Measurements from ENCODE around the gene GP5.

GP5 gene, protein sequence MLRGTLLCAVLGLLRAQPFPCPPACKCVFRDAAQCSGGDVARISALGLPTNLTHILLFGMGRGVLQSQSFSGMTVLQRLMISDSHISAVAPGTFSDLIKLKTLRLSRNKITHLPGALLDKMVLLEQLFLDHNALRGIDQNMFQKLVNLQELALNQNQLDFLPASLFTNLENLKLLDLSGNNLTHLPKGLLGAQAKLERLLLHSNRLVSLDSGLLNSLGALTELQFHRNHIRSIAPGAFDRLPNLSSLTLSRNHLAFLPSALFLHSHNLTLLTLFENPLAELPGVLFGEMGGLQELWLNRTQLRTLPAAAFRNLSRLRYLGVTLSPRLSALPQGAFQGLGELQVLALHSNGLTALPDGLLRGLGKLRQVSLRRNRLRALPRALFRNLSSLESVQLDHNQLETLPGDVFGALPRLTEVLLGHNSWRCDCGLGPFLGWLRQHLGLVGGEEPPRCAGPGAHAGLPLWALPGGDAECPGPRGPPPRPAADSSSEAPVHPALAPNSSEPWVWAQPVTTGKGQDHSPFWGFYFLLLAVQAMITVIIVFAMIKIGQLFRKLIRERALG

DNA sequence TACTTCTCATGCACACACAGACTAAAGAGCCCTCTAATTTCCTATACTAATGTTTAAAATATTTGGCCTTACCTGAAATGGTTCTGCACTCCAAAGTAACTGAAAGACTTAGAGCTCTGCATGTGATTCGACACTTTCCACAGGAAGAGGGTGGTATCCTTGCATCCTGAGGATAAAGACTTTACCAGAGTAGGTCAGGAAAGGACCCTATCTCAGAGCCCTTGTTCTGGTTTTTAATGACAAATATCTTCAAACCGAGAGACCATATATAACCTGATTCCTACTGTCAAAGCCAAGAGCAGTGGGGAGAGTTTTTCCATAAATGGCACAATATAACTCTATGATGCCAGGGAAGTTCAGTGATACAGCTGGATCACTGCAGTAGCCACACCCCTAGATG is at the start of gene GP5:
Gene GP5 (minus strand): TSS at position 101 of the 400 bp plus-strand sequence. CDS start 984 bp downstream, outside the sequence.
- no peak for DNase-seq (ENCODE audit: low read depth in 2 of 2)

DNA sequence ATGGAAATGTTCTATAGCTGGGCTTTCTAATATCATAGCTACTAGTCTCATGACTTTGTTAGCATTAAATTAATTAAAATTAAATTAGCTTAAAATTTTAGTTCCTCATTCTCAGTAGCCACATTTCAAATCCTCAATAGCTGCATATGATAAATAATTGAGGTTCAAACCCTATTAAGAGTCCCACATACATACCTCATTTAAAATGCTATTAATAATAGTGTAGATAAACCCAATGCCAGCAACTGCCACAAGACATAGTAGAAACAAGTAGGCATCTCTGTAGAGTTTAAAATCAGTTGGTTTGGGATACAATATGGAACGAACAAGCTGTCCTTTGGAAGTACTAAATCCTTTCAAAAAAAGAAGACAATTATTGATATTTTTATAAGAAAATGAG is 48.6 kb upstream of the GP5 start:
- DNase-seq (ENCODE audit: low read depth in 2 of 2) = no peak

DNA sequence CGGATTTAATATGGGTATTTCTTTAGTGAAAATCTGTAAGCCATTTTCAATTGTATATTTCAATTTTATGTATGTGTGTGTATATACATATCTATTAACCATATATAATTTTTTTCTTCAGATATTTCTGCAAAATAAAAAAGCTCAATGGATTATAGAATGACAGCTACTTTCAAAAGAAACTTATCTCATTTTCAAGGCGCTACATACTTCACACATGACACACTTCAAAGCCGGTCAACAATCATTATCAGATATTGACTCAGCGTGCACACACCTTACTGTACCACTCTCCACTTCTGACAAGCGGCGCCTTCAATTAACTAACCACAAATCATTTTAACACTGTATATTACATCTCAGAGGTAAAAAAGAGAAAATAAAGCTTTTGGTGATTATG is 48.1 kb upstream of the GP5 start:
- no peak for DNase-seq (ENCODE audit: low read depth in 2 of 2)

DNA sequence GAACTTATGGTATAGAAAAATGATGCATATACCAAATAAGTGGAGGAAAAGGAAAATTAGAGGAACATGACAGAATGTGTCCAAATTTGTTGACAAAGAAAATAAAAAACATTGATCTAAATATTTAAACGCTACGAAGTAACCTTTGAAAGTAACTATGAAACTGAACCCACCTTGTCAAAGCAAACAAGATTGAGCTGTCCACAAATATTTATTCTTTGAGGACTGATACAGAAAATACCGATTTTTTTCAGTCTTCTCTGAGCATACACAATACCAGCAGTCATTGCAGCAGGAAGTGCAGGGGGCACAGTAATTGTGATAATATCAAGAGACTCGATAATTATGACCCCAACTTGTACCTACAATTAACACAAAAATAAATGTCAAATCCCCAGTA is 47.7 kb upstream of the GP5 start:
- no peak for DNase-seq (ENCODE audit: low read depth in 2 of 2)

DNA sequence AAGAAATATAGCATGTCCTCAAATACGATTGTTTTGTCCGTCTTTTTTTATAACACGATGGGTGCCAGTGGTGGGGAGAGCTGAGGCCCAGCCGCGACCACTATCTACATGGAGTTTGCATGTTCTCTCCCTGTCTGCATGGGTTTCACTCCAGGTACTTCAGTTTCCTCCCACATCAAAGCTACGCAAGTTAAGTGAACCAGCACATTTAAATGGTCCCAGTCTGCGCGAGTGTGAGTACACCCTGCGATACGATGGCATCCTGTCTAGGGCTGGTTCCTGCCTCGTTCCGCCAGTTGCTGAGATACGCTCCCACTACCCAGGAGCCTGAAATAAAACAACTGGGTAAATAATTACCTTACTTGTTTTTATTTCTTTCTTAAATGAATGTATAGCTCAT is 47.1 kb upstream of the GP5 start:
- DNase-seq (ENCODE audit: low read depth in 2 of 2) = no peak

DNA sequence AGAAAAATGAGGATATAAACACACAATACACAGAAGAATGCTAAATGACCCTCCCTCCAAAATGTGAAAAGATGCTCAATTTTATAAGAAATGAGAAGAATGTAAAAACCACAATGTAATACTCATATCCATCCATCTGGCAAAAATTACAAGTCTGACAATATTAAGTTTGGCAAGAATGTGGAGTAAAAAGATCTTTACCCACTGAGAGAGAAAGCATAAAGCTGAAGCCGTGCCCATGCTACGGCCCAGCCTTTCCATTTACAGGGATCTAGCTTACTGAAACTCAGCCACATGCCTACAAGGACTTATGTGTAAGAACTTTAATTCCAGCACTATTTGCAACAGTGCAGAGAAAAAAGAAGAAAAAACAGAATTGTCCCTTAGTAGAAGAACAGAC is 44.8 kb upstream of the GP5 start:
- DNase-seq (ENCODE audit: low read depth in 2 of 2) = no peak

DNA sequence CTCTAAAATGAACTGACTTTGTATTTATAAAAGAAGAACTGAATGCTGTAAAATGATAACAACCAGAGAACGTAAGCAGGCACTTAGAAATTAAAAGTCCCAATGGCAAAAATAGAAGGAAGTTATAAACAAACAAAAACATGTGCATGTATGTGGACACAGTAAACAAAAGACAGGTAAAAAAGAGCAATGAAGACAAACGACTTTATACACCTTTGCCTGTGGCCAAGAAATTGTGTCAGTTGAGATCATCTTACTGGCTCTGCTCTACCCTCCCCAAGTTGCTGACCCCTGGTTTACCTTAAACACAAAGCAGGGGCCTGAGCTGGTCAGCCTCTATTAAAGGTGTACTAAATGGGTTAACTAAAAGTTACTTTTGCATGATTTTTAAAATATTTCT is 41.7 kb upstream of the GP5 start:
- no peak for DNase-seq (ENCODE audit: low read depth in 2 of 2)

DNA sequence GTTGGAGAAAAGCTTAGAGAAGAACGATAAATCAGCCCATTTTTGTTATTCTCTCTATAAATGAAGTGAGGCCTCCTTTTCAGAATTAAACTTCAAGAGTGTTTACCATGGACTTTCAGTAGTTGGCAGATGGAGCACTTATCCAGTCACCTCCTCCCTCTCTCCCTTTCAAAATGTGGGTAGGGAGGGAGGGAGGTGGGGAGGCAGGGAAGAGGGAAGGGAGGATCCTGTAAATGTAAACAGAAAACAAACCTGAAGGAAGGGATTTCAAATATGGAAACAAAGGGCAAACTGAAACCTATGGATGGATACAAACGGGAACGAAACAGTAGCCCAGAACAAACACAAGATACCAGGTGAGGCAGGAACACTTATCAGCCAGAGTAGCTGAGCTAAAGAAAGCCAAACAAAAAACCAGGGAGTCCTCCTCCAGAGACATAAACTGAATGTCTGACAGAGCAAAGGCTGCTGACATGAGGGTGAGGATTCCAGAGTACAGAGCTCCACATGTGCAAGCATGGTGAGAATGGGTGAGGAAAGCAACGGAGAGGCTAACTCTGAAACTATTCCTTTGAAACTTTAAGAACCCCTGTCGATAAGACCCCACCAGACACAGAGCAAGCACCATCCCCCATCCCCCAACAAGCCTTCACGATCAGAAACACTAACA is 41.0 kb upstream of the GP5 start:
- no peak for DNase-seq (ENCODE audit: low read depth in 2 of 2)

DNA sequence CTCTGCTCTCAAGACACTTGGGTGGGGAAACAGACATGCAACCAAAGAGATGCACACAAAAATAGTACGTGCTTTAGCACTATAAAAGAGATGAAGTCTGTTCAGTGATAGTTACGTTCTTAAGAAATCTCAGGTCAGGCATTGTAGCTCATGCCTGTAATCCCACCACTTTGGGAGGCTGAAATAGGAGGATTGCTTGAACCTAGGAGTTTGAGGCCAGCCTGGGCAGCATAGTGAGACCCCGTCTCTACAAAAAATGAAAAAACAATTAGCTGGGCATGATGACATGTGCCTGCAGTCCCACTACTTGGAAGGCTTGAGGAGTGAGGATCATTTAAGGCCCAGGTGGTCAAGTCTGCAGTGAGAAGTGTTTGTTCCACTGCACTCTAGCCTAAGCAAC is 35.4 kb upstream of the GP5 start:
- no peak for DNase-seq (ENCODE audit: low read depth in 2 of 2)

DNA sequence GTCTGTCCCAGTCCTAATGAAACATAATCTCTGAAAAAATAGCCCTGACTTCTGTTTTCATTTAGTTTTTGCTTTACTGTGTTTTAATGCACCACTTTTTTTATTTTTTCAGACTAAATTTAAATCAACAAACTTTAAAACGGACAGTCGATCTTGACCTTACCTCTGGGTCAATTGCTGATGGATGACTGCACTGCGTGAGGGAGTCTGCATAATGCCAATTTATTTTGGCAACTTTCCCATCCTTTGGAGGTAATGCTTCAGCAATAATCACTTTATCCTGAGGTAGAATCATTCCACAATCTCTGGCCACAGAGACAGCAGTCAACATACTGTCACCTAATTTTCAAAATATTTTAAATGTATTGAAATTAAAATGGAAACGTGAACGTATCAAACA is 32.5 kb upstream of the GP5 start:
- DNase-seq (ENCODE audit: low read depth in 2 of 2) = no peak

DNA sequence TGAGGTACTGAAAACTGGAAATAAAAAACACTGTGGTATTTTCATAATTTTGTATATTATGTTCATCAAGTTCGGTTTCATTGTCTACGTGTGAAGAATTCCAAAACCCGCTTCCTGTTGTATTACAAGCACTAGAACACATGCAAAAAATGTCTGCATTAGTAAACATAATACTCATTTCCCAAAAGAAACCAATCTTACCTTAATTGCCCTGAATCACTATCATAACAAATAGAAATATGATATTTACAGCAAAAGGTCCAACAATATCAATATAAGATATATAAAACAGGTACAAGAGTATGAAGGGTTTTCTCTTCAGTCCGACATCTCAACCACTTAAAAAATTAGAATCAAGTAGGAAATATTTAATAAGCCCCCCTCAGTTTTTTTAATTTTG is 26.3 kb upstream of the GP5 start:
- no peak for DNase-seq (ENCODE audit: low read depth in 2 of 2)

DNA sequence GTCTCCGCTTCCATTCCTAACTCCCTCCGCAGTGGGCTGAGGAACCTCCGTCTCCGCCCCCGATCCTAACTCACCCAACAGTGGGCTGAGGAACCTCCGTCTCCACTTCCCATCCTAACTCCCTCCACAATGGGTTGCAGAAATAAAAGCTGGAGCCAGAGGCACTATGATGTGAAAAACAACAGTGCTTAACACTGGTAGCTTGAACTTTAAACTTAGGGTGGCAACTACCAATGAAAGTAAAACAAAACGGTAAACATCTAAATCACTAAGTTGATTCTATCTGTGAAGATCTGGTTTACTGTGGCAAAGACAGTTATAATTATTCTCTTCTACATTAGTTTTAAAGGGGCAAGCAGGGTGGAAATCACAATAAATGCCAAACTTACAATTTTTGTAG is 25.9 kb upstream of the GP5 start:
- DNase-seq (ENCODE audit: low read depth in 2 of 2) = no peak

DNA sequence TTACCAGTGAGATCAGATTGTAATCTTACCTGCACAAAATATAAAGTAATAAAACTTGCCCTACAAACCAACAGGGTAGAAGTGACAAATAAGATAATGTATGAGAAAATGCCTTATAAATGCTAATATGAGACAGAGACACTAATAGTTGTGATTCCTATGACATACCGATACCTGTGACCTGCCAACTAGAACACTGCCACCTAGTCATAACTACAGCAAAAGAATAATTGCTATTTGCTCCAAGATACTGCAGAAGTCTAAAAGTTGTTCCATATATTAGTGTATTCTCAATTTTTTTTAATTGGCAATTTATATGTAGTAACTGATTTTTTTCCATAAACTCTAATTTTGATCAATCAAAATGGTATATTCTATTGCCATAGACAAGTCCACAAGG is 25.3 kb upstream of the GP5 start:
- DNase-seq (ENCODE audit: low read depth in 2 of 2) = no peak

DNA sequence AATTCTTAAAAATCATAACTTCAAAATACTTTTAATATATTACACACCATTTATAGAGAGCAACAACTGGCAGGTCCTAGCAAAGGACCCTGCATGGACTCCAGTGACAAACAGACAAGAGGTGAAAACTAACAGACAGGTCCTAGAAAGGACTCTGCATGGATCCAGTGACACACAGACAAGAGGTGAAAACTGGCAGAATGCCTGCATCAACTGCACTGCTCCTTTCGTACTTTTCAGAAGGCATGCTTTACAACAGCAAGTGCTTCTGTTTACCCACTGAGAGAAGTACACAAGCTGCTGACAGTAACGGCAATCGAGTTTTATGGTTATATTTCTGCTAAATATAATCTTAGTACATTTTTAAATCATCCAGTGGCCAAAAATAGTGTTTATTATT is 24.3 kb upstream of the GP5 start:
- no peak for DNase-seq (ENCODE audit: low read depth in 2 of 2)

DNA sequence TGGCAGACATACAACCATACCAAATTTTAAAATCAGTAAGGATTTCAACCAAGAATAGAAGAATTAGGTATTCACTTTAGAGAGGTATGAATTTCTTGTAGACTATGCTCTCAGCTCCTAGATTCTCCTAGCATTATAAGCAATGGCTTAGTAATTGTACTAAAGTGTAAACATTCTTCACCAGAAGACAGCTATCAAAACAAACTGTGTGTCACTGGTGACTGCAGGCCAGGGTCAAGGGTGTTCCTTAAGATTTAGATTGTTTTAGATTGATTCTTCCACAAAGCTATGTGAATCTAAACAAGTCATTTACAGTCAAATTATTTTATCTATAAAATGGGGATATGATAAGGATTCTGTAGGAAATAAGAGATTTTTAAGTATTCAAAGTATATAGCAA is 23.1 kb upstream of the GP5 start:
- no peak for DNase-seq (ENCODE audit: low read depth in 2 of 2)

DNA sequence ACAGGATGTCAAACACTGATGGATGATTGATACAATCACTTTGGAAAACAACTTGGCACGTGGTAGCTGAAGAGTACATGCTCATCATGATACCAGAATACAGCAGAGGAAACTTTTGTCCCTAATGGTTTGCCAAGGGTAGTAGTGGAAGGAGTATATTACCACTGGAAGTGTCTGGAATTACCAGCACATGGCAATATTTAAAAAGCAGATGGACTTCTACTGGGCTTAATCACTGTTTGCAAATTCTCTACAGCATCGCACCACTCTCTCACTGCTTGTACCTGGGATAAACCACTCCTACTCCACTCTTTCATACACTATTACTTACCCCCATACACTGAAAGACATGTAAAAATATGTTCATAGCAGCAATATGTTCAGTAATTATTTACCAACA is 19.6 kb upstream of the GP5 start:
- DNase-seq (ENCODE audit: low read depth in 2 of 2) = no peak

DNA sequence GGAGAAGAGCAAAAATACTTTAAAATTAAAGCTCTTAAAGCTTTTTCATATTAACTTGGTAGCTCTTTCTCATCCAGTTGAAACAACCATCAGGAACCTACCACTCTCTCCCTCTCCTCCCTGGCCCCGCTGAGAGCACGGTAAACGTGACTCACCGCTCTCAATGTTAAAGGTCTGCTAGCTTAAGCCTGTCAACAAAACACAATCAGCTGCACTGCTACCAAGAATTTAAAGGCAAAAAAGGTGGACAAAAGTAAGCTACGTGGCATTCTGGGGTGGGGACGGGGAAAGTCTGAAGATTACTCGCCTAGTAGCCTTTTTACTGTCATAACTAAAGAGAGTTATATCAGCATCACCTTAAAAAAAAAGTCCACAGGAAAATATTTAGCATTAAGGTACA is 8.4 kb upstream of the GP5 start:
- DNase-seq (ENCODE audit: low read depth in 2 of 2) = no peak

DNA sequence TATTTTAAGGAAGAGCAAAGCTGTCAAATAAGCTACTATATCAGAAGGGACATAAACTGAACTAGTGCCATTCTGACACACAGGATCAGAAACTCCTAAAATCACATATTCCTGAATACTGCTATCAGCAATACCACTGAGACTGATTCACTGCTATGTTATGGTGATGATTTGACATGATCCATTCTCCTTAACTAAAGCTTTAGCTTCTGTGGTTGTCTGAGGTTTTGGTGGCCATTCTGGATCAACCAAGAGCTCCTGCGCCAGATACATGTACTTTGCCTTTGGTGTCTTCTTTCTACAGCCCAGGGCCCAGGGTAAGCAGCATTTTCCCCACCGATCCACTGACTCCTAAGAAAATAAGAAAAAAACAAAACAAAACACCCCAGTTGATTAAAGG is 6.7 kb upstream of the GP5 start:
- DNase-seq (ENCODE audit: low read depth in 2 of 2) = no peak

DNA sequence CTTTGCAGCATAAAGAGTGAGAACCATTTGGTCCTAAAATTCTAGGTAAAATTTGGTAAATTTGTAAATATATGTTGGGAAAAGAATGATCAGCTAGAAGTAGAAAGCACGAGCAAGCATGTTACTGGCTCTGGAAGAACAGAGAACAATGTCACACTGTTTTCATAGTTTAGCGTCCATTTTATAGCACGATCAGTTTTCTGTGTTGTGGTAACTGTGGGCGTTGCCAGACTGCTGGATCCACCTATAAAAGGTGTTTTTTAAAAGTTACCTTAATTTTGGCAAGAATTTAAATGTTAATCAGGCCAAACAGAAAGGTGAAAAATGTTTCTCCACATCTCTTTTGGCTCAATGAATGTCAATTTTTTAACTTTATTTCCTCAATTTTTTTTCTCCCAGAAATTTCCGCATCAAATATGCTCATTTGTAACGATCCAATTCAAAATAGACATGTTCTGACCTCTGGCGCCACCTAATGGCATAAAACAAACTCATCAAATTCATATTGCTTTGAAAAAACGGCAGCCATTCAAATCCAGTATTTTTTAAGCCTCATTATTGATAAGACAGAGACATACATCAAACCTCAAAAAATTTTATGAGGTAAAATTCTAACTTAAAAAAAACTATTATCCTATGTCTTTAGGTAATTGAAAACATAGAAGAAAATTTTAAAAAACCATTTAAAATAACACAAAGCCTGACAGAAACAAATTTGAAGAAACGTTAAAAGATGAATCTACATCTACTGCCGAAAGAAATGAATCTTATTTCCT is 5.5 kb upstream of the GP5 start:
- DNase-seq (ENCODE audit: low read depth in 2 of 2) = no peak

DNA sequence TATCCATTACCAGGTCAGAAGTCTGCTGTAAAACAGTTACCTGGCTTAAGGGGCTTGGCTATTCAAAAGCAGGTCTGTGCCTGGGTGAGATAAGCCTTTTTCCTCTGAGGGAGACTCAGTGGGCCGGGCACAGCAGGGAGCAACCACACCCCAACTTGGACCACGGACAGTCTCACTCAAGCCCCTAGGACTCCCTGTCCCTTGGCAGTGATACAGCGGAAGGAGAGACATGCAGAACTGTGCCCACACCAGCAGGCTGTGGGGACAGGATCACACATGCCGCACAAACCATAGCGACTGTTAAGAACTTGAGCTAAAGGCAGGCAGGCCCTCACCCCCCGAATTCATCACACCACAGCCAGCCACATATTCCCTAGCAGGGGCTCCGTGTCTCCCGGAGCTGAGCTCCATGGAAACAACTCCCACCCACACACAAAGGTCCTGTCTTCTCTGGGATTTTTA is 2.8 kb upstream of the GP5 start:
- DNase-seq (ENCODE audit: low read depth in 2 of 2) = no peak

DNA sequence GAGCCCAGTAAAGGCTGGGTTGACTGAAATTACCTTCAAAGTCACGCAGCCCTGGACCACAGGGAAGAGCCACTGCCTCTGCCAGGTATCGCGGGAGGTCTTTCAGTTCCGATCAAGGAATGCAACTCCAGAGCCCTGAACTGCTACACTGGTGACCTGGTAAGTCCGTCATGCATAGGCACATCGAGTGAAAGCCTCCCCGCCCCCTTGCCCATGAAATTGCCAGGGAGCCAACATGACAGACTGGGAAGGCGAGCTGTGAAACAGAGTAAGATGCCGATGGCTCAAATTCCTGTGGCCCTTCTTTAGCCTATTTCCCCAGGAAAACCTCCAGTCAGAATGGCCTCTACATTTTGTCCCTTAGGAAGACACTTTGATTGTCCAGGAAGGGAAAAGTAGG is 2.3 kb upstream of the GP5 start:
- DNase-seq (ENCODE audit: low read depth in 2 of 2) = no peak

DNA sequence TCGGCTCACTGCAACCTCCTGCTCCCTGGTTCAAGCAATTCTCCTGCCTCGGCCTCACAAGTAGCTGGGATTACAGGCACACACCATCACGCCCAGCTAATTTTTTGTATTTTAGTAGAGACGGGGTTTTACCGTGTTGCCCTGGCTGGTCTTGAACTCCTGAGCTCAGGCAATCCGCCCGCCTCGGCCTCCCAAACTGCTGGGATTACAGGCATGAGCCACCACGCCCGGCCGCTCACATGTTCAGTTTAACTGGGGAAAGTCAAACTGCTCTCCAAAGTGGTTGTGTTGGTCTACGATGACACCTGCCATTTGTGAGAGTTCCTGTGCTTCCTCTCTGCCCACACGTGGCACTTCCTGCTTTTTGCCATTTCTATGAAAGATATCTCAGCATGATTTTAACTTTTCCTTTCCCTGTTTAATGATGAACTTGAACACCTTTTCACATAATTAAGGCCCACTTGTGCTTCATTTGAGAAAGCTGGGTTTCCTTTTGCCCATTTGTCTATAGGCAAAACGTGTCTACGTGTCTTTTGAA is 877 bp upstream of the GP5 start:
- DNase-seq (ENCODE audit: low read depth in 2 of 2) = no peak

All from activated CD8-positive, alpha-beta memory T cell treated with anti-CD3 and anti-CD28 coated beads for 4 hours (primary cell).